Muscle layer of duodenum (tissue), 2 donors: ENCODE data around the gene TPTE2.
"Not testable (repeated sequence)": the region's sequence is repeated elsewhere in the genome, so short reads cannot be mapped to it uniquely, and the experiment has no call there.

Source experiments
- H3K27ac ChIP-seq: one replicate; pipeline ENCODE4 v1.7.0; 2013; ENCODE audit warnings: mild to moderate bottlenecking, low read length
- H3K27me3 ChIP-seq: one replicate; pipeline ENCODE4 v1.7.0; 2013; ENCODE audit warnings: low read depth, mild to moderate bottlenecking, control low read depth, low read length
- H3K36me3 ChIP-seq, 2 donors: one replicate each; pipeline ENCODE4 v1.7.0; 2013; ENCODE audit warnings: low read length in 2 of 2, control low read depth in 1 of 2, mild to moderate bottlenecking in 1 of 2; ENCODE audit not compliant: insufficient read depth in 2 of 2, control insufficient read depth in 1 of 2
- H3K4me1 ChIP-seq, 2 donors: one replicate each; pipeline ENCODE4 v1.7.0; 2013; ENCODE audit warnings: low read length in 2 of 2, mild to moderate bottlenecking in 2 of 2, control low read depth in 1 of 2, moderate library complexity in 1 of 2; ENCODE audit not compliant: insufficient read depth in 2 of 2, control insufficient read depth in 1 of 2
- H3K4me3 ChIP-seq, 2 donors: one replicate each; pipeline ENCODE4 v1.7.0; 2013; ENCODE audit warnings: low read length in 2 of 2, low read depth in 1 of 2, mild to moderate bottlenecking in 1 of 2
- H3K9me3 ChIP-seq, 2 donors: one replicate each; pipeline ENCODE4 v1.7.0; 2013; ENCODE audit warnings: low read length in 2 of 2, control low read depth in 1 of 2, mild to moderate bottlenecking in 1 of 2; ENCODE audit not compliant: control insufficient read depth in 1 of 2
- donor health status: healthy.

The TPTE2 gene

DNA sequence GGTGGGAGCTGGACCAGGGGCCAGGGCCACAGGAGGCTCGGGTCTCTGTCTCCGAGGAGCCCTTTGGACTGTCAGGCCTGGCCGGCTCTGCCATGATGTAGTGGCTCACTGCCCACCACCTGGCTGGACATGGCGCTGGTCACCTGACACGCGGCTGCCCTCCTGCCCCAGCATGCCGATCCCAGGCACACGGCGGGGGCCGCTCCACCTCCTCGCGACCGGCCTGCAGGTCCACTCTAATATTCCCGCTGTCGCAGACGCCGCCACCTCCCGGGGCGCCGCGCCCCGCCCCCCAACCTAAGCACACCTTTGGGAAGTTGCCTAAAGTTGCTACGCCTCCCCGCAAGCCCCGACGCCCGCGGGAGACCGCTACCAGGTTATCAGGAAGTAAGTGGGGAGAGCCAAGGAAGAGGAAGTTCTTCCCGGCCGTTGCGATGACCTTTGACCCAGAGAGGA lies at the start of gene TPTE2:
Gene TPTE2 (minus strand): TSS at position 406 of the 456 bp plus-strand sequence. CDS start 58,298 bp downstream, outside the sequence.
- H3K27ac ChIP-seq, H3K4me3 ChIP-seq, H3K4me1 ChIP-seq, H3K9me3 ChIP-seq, H3K27me3 ChIP-seq, H3K36me3 ChIP-seq: not testable (repeated sequence)

DNA sequence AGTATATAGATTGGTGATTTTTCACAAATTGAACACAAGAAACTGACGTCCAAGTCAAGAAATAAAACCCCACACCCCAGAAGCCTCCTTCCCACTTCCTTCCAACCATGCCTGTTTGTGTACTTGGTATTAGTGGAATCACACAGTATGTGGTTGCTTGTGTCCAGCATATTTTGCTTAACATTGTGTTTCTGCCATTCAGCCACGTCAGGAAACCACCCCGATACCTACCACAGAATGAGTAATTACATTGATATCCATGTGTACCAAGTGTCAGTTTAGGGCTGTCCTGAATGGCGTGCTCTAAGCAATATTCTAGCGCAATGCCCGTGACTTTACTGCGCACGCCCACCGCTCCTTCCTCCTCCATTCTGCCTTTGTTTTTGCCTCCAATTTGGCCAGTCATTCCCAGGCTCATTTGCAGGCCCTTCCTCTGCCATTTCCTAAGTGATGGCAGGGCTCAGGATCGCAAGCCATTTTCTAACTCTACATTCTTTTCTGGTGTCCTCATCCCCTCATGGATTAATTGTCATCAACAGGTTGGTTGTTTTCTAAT lies 46.3 kb upstream of the TPTE2 start:
- H3K36me3 ChIP-seq, result no peaks in the 10 kb centered on the region
- H3K9me3 ChIP-seq, result peaks cover 0 to 6% of the 10 kb centered on the region in 2 donors
- H3K4me1 ChIP-seq, result peaks cover 0 to under 1% of the 10 kb centered on the region in 2 donors
- peaks cover 6% of the 10 kb centered on the region for H3K27me3 ChIP-seq
- H3K4me3 ChIP-seq, result no peak overlapping the region
- H3K27ac ChIP-seq, result no peak overlapping the region

DNA sequence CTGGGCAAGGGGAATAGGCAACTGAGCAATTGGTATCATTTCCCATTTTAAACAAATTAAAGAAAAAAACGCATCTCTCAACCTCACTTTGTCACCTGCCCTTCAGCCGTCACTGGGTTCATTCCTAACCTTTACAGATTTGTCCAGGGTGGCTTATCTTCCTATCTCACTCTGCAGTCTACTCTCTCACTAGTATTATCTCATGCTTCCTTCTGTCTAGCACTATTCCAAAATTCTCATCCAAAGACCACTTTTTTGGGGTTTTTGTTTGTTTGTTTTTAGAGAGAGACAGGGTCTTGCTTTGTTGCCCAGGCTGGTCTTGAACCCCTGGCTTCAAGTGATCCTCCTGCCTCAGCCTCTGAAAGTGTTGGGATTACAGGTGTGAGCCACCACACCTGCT lies 45.4 kb upstream of the TPTE2 start:
- no peak overlapping the region for H3K4me3 ChIP-seq
- peaks cover 9% of the 10 kb centered on the region for H3K27me3 ChIP-seq
- peaks cover 0 to 6% of the 10 kb centered on the region in 2 donors for H3K4me1 ChIP-seq
- no peak overlapping the region for H3K27ac ChIP-seq
- H3K36me3 ChIP-seq, result no peaks in the 10 kb centered on the region
- H3K9me3 ChIP-seq, result peaks cover 0 to 6% of the 10 kb centered on the region in 2 donors

DNA sequence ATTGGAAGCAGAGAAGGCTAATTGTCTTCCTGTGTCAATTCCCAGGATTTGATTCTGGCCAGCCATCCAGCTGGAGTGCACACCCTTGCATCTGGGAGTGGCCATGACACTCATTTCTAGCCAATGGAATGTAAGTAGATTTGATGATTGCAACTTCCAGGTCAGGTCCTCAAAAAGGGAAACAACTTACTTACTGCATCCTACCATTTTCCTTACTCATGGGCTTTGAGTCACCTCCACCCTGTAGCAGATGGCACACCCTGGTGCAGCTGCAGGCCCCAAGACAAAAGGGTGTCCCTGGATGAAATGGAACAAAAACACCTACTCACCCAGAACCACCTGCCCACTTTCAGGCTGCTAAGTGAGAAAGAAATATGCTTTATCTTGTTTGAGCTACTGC lies 44.8 kb upstream of the TPTE2 start:
- H3K4me1 ChIP-seq, result peaks cover 0 to 6% of the 10 kb centered on the region in 2 donors

DNA sequence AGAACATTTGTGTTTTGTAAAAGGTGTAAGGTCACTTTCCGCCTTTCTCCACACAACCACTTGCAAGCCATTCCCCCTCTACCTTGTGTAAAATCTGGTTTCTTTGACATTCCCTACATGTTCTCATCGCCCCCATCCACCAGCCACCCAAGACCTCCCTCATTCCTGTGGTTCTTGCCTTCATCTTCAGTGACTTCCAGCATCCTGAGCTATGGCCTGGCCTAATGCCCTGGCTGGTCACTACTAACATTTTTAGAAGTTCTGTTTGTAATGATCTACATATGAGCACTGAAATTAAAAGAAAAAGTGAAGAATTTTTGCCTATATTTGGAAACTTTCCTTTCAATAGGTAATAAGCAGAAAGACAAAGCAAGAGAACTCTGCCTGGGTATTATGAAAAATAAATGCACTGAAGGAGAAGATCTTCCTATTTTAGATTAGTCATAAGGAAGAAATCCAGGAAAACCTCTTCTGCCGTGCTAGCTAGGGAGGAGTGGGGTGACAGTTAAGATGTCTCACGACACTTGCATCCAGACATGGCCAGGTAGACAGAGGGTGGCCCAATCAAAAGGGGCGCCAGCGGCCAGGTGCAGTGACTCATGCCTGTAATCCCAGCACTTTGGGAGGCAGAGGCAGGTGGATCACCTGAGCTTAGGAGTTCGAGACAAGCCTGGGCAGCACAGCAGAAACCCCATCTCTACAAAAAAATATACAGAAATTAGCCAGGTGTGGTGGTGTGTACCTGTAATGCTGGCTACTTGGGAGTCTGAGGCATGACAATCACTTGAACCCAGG lies 44.0 kb upstream of the TPTE2 start:
- Histone ChIP-seq H3K4me1 (peaks cover 0 to 6% of the 10 kb centered on the region in 2 donors), H3K4me3 (no peak overlapping the region), H3K9me3 (peaks cover 0 to 6% of the 10 kb centered on the region in 2 donors), H3K27me3 (peaks cover 9% of the 10 kb centered on the region), H3K36me3 (no peaks in the 10 kb centered on the region), H3K27ac (no peak overlapping the region)

More for the DNA sequence above, 44.8 kb upstream of the TPTE2 start:
- Histone ChIP-seq H3K4me3 (no peak overlapping the region), H3K36me3 (no peaks in the 10 kb centered on the region), H3K27me3 (peaks cover 9% of the 10 kb centered on the region), H3K27ac (no peak overlapping the region), H3K9me3 (peaks cover 0 to 6% of the 10 kb centered on the region in 2 donors)

DNA sequence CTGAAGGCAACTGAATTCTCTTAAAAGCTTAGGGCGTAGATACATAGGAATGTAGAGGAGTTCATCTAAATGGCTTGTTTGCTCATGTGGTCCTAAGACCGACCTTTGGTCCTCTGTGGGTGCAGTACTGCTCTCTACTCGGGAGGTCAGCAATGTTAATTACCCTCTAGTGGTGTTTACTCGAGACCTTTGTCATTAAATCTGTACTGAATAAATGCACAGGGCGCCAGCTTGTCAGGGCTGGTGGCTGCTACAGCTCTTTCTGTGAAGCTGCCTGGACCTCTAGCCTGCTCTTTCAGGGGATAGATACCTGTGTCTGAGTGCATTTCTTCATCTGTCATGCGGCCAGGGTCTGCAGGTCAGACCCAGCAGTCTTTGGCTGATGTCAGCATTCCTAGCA lies 43.0 kb upstream of the TPTE2 start:
- Histone ChIP-seq H3K27me3 (peaks cover 9% of the 10 kb centered on the region), H3K4me1 (peaks cover 0 to 6% of the 10 kb centered on the region in 2 donors), H3K9me3 (peaks cover 0 to 6% of the 10 kb centered on the region in 2 donors), H3K36me3 (no peaks in the 10 kb centered on the region), H3K27ac (no peak overlapping the region), H3K4me3 (no peak overlapping the region)

DNA sequence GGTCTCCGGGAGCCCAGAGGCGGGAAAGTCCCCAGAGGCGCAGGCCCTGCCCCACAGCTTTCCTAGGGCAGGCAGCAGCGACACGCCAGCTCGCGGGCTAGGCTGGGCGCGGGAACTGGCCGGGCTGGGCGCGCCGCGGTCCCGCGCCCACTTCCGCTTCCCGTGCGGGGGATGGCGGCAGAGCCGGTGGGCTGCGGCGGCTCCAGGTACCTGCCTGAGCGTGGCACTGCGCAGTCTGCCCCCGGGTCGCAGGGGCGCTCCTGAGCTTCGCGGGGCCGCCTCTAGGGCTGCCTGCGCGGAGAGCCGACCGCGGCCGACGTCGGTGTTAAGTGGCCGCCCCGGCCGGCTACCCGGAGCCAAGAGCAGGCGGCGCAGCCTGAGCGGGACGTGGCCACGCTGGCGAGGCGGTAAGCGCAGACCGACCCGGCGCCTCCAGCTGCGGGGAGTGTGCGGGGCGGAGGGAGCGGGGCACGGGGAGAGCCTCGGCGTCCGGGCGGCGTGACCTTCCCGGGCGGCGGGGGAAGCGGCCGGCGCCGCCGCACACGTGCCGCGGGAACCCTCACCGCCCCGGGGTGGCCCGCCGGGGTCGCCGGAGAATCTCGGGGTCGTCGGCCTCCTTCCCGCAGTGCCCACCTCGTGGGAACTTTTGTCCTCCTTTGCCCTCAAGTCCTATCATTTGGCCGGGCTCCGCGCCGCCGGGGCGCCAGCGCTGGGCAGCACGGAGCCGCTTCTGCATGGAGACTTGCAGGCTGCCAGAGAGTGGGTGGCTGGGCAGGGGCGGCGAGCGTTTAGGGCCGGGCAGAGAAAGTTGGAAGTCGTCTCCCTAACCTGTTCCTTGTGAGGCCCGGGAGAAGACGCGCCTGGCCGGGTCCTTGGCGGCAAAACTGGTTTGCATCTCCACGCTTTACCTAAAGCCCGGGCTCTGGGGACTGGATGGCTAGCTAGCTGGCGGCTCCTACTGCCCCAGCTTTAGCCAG lies 40.7 kb upstream of the TPTE2 start:
- Histone ChIP-seq H3K4me3 (peak overlapping the region; percentile 37 to 82), H3K9me3 (peaks cover 0 to 6% of the 10 kb centered on the region in 2 donors), H3K27ac (no peak overlapping the region), H3K27me3 (peaks cover 9% of the 10 kb centered on the region), H3K36me3 (no peaks in the 10 kb centered on the region), H3K4me1 (peaks cover 0 to 6% of the 10 kb centered on the region in 2 donors)

DNA sequence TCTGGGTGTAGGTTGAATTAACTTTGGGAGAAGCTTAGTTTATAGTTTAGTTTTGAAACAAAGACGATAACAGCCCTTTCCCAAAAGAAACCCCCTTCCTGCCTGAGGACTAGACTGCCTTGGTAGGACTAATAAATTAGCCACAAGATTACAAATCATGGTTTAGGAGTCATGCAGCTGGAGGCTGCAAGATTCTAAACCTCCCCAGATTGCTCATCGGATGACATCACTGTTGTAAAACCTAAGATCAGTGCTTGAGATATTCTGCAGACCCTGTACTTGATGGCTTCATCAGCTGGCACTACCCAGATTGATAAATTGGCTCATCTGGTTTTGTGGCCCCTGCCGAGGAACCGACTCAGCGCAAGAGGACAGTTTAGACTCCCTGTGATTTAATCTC lies 36.2 kb upstream of the TPTE2 start:
- H3K27me3 ChIP-seq, result peaks cover 3% of the 10 kb centered on the region
- no peaks in the 10 kb centered on the region for H3K9me3 ChIP-seq

DNA sequence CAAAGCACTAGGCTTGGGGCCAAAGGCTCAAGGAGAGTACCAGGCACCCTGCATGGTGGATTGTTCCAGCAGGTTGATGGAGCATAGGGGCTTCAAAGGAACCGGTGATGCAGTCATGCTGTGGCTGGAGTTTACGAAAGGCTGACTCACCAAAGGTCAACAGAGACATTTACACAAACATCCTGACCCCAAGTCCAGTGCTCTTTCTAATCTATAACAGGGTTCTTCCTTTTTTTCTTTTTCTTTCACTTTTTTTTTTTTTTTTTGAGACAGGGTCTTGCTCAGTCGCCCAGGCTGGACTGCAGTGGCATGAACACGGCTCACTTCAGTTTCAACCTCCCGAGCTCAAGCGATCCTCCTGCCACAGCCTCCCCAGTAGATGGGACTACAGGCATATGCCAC lies 35.6 kb upstream of the TPTE2 start:
- H3K4me1 ChIP-seq, result no peaks in the 10 kb centered on the region
- H3K27ac ChIP-seq, result no peak overlapping the region
- no peaks in the 10 kb centered on the region for H3K9me3 ChIP-seq
- no peak overlapping the region for H3K4me3 ChIP-seq
- H3K27me3 ChIP-seq, result no peaks in the 10 kb centered on the region
- no peaks in the 10 kb centered on the region for H3K36me3 ChIP-seq

More for the DNA sequence above, 36.2 kb upstream of the TPTE2 start:
- peaks cover 0 to 5% of the 10 kb centered on the region in 2 donors for H3K4me1 ChIP-seq
- no peak overlapping the region for H3K4me3 ChIP-seq
- H3K27ac ChIP-seq, result no peak overlapping the region
- no peaks in the 10 kb centered on the region for H3K36me3 ChIP-seq

DNA sequence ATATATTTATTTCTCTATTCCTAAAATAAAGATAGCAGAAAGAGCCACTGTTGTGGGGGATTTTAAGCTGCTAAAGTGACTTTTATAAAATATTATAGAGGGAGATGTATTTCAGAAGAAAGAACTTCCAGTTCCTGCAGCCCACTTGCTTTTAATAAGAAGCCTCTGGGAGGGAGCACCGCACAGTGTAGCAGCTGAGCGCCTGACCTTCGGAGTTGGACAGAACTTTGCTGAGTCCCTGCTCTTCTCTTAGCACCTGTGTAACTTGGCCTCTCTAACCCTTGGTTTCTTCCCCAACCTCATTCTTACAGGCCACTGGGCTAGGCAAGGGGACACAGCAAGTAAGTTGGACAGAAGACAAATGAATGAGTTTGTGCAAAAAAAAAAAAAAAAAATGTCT lies 34.8 kb upstream of the TPTE2 start:
- no peaks in the 10 kb centered on the region for H3K36me3 ChIP-seq
- H3K9me3 ChIP-seq, result no peaks in the 10 kb centered on the region
- H3K27me3 ChIP-seq, result no peaks in the 10 kb centered on the region
- no peaks in the 10 kb centered on the region for H3K4me1 ChIP-seq
- no peak overlapping the region for H3K27ac ChIP-seq
- no peak overlapping the region for H3K4me3 ChIP-seq

DNA sequence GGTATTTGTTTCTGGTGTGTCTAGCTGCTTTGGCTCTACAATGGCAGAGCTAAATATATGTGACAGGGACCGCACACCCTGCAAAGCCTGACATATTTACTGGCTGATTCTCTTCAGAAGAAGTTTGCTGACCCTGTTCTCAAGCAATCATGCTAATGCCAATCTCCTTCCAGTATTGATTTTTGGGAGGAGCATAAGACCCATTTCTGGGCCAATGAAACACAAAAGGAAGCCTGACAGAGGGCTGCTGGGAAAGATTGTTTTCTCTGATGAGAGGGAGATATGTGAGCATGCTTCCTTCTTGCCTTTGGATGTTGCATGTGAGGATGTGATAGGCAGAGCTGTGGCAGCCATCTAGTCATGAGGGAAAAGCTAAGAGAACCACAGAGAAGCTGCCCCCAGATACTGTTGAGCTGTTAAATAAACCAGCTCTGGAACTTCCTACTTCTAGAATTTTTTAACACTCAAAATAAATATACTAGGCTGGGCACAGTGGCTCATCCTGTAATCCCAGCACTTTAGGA lies 31.4 kb upstream of the TPTE2 start:
- Histone ChIP-seq H3K9me3 (no peaks in the 10 kb centered on the region), H3K27ac (no peak overlapping the region), H3K27me3 (no peaks in the 10 kb centered on the region), H3K4me3 (no peak overlapping the region), H3K36me3 (no peaks in the 10 kb centered on the region), H3K4me1 (peaks cover 0 to under 1% of the 10 kb centered on the region in 2 donors)
